ENCODE measurements around the gene LGALS1.

Gene LGALS1

GRCh38 chr22:37725551-37726240 lies 50.3 kb downstream of the LGALS1 start:
- no peak for DNase-seq (ENCODE audit: low read depth)

GRCh38 chr22:37726241-37726887 lies 50.9 kb downstream of the LGALS1 start:
- DNase-seq (ENCODE audit: low read depth): no peak

- no peak for DNase-seq (ENCODE audit: low read depth)
These were observed 53.2 kb downstream of the LGALS1 start for GRCh38 chr22:37728620-37729019.
